DMS153 treated with DMSO at 0.1 percent for 48 hours (cell line): ENCODE measurements around the gene SFMBT1.

ENCODE experiments used
- DNase-seq: peaks from one replicate; lab custom pipeline; 2025; ENCODE audit not compliant: unreplicated experiment; lab: John Stamatoyannopoulos, UW

SFMBT1 gene

DNA sequence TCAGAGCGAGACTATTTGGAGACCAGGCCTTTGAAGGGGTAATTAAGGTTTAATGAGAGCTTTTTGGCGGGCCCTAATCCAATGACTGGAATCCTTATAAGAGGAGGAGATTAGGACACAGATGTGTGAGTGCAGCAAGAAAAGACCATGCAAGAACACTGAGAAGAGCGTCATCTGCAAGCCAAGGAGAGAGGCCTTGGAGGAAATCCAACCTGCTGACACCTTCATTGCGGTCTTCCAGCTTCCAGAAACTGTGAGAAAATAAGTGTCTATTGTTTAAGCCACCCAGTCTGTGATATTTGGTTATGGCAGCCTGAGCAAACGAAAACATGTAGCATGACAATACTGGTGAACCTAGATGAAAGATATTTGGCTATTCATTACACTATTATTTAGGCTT lies 188.0 kb downstream of the SFMBT1 start:
- DNase-seq = no peak

- no peak for DNase-seq
These were observed 188.7 kb downstream of the SFMBT1 start for GRCh38 chr3:52857133-52857532.

DNA sequence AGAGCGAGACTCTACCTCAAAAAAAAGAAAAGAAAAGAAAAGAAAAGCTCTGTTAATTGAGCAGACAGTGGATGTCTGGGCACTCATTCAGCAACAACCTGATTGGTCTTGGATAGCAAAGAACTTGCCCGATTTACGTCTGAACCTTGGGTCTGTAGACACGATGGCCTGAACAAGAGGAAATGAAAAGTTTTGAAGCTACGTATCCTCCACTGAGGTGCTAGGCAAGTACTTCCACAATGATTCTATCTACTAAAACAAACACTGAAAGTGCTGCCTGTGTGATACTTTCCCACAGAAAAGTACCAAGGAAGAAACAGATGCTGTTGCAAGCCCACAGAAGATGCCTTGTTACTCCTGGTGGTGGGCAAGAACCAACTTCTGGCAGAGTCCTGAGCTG lies 189.2 kb downstream of the SFMBT1 start:
- DNase-seq = no peak

GRCh38 chr3:52854013-52854412 lies 191.9 kb downstream of the SFMBT1 start:
- DNase-seq = no peak
